Stimulated activated naive B cell treated with anti-CD40 and anti-IgM and Interleukin-4, amounts not matched to agents 10 μg/mL and 1 μg/mL and 100 μg/mL, for 72 hours (primary cell): ENCODE data around the gene RIN3.

ENCODE experiments used
- ATAC-seq, 2 donors: fragments of 150-1000 bp; cut with Tn5 transposase; replicated peaks; 2 replicates each; pipeline ENCODE4 v1.10.0; 2021; ENCODE audit warnings: moderate library complexity in 1 of 2
- DNase-seq: peaks from one replicate; pipeline ENCODE4 v3.0.0; 2021
- H3K27ac Mint-ChIP-seq: one replicate; pipeline ENCODE4 v1.8.0; 2022; ENCODE audit warnings: mild to moderate bottlenecking, mixed read lengths
- H3K27me3 Mint-ChIP-seq, 2 donors: one replicate each; pipeline ENCODE4 v1.8.0; 2022; ENCODE audit warnings: mixed read lengths in 2 of 2
- H3K36me3 Mint-ChIP-seq, 2 donors: one replicate each; pipeline ENCODE4 v1.8.0; 2022; ENCODE audit warnings: mixed read lengths in 2 of 2, mild to moderate bottlenecking in 1 of 2
- H3K4me1 Mint-ChIP-seq, 2 donors: one replicate each; pipeline ENCODE4 v1.8.0; 2022; ENCODE audit warnings: mixed read lengths in 2 of 2, mild to moderate bottlenecking in 1 of 2
- H3K4me3 Mint-ChIP-seq, 2 donors: one replicate each; pipeline ENCODE4 v1.8.0; 2022; ENCODE audit warnings: mild to moderate bottlenecking in 2 of 2, mixed read lengths in 2 of 2, moderate library complexity in 1 of 2
- H3K9me3 Mint-ChIP-seq, 2 donors: one replicate each; pipeline ENCODE4 v1.8.0; 2022; ENCODE audit warnings: mixed read lengths in 2 of 2, mild to moderate bottlenecking in 1 of 2

RIN3 gene

DNA sequence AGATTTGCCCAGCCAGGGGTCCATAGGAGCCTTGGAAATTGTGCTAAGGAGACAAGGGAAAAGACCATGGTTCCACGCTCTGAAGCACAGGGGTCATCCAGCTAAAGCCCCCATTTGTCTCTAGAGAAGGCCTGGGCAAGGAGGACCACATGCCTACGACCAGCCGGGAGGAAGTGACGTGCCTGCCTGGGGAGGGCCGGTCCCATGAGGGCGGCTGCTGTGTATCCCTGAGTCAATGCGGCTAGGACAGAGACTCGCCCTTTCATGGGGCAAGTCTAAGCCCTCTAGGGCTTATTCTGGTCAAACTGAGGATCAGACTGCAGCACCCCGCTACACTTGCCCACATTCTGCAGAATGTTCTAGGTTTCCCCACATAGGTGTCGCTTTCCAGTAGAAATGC lies 20.6 kb upstream of the RIN3 start:
- Mint-ChIP-seq H3K27ac (no peak overlapping the region), H3K9me3 (no peaks in the 10 kb centered on the region), H3K4me3 (no peak overlapping the region), H3K36me3 (no peaks in the 10 kb centered on the region), H3K4me1 (peaks cover 9 to 16% of the 10 kb centered on the region in 2 donors), H3K27me3 (peaks cover 13 to 31% of the 10 kb centered on the region in 2 donors)
- ATAC-seq (no peak), DNase-seq (no peak)

DNA sequence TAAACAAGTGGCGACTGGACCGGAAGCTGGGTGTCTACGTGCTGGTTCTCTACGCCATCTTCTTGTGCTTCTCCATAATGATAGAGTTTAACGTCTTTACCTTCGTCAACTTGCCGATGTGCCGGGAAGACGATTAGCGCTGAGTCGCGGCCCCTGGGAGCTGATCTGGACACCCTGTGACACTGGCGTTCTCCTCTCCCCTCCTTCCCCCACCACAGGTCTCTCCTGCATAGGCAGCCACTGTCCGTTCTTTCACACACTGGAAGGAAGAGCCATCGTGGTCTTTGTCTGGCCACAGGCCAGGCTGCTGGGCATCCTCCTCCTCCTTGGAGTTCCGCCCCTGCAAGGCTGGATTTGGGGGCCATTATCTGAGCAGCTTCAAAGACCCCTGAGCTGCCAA lies 20.1 kb upstream of the RIN3 start:
- Mint-ChIP-seq H3K27ac (no peak overlapping the region), H3K9me3 (no peaks in the 10 kb centered on the region), H3K36me3 (no peaks in the 10 kb centered on the region), H3K4me3 (no peak overlapping the region), H3K4me1 (peaks cover 9 to 13% of the 10 kb centered on the region in 2 donors), H3K27me3 (peaks cover 13 to 27% of the 10 kb centered on the region in 2 donors)
- DNase-seq (no peak), ATAC-seq (no peak)

DNA sequence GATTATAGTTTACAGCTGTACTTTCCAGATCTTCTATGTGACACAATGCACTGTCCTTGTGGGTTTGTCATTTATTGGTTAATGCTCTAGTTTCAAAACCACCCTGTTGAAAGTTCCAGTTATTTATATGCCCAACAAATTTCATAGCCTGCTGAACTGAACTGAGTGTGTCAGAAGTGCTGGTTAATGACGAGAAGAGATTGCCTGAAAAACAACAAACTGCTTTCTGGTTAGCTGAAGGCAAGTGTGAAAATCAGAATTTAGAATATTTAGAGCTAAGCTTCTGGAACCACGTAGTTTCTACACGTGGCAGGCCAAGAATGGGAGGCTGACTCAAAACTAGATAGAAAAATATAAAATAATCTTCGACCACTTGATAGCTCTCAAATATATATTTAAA lies 19.1 kb upstream of the RIN3 start:
- Mint-ChIP-seq H3K4me1 (peaks cover 7 to 8% of the 10 kb centered on the region in 2 donors), H3K27ac (no peak overlapping the region), H3K9me3 (no peaks in the 10 kb centered on the region), H3K36me3 (no peaks in the 10 kb centered on the region), H3K27me3 (peaks cover 8 to 22% of the 10 kb centered on the region in 2 donors), H3K4me3 (no peak overlapping the region)
- ATAC-seq (peak in 1 of 2 donors; percentile 39), DNase-seq (no peak)

DNA sequence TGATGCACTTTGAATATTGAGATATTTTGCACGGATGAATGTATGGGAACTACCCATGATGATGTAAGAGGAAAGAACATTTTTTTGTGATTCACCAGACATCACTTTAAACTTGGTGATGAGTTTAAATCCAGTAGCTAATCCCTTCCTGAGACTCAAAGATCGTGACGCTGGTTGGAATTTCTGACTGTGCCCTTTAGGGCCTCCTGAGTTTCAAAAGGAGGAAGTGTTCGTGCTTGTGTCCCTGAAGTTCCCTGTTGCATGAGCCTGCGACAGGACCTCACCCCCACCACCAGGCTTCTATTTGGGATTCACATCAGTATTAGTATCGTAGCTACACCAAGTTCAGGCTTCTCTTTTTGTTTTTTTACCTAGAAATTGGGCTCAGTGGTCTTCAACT lies 18.6 kb upstream of the RIN3 start:
- no peak overlapping the region for H3K4me3 Mint-ChIP-seq
- peaks cover 7 to 8% of the 10 kb centered on the region in 2 donors for H3K4me1 Mint-ChIP-seq
- no peak for DNase-seq
- H3K36me3 Mint-ChIP-seq, result no peaks in the 10 kb centered on the region
- H3K9me3 Mint-ChIP-seq, result no peaks in the 10 kb centered on the region
- no peak overlapping the region for H3K27ac Mint-ChIP-seq
- H3K27me3 Mint-ChIP-seq, result peaks cover 5 to 19% of the 10 kb centered on the region in 2 donors
- ATAC-seq, result peak in 1 of 2 donors; percentile 34

DNA sequence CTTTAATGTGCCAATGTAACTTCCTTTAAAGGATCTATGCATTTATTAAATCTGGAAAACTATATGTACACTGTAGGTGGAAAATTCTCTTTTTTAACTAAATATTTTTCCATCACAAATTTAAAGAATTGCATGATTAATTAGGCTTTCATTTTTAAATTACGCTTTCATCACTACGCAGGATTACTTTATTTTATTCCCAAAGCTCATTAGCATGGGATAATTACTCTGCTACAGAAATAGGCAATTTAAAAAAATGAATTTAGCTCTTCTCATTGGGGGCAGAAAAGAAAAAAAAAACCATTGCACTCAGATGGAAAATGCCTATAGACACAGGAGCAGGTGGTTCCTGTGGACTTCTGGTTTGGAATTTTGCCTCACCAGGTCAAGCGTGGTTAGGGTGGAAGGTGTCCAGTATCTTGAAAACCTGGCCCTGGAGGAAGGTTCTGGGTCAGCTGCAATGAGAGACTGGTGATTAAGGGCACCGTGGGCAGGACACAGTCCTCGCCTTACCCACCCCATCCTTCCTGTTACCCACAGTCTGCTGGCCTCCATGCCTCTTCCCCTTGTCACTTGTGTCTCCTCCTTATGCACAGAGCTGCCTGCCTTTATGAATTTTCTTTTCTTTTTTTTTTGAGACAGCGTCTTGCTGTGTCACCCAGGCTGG lies 17.3 kb upstream of the RIN3 start:
- Mint-ChIP-seq H3K4me1 (peaks cover 7 to 8% of the 10 kb centered on the region in 2 donors), H3K9me3 (no peaks in the 10 kb centered on the region), H3K27me3 (peaks cover 5 to 19% of the 10 kb centered on the region in 2 donors), H3K4me3 (no peak overlapping the region), H3K36me3 (no peaks in the 10 kb centered on the region), H3K27ac (no peak overlapping the region)
- DNase-seq (no peak), ATAC-seq (no peak)

DNA sequence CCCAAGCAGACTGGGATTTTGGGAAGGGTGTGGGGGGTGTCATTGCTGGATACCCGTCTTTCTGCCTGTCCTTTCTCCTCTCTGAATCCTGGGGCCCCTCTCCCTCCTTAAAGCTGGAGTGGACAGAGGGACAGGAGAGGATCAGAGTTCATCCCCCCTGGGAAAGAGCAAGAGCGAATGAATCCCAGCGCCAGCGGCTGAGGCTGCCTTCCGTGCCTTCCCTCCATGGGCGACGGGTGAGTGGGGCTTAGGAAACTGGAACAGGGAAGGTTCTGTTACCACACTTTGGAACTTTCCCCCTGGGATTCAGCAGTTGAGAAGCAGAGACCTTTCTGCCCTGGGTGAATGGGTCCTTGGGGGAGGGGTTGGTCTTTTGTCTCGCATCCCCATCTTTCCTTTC lies 16.2 kb upstream of the RIN3 start:
- ATAC-seq, result no peak
- peaks cover 7 to 8% of the 10 kb centered on the region in 2 donors for H3K4me1 Mint-ChIP-seq

DNA sequence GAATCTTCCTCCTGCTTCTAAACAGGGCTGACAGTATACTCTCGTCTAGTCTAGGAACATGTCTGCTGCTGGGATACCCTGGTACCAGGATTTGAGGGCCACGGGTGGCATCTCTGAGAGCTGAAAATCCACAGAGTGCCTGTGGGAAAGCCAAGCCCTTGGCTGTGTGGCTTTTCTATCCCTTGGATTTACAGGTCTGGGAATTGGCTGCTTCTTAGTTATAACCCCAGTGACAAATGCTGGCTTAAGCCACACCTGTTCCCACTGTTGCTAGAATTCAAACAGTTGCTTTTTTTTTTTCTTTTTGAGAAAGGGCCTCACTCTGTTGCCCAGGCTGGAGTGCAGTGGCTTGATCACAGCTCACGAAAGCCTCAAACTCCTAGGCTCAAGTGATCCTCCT lies 14.3 kb upstream of the RIN3 start:
- H3K27me3 Mint-ChIP-seq, result peaks cover 5 to 12% of the 10 kb centered on the region in 2 donors
- no peaks in the 10 kb centered on the region for H3K36me3 Mint-ChIP-seq
- H3K4me3 Mint-ChIP-seq, result no peak overlapping the region
- no peak overlapping the region for H3K27ac Mint-ChIP-seq
- no peaks in the 10 kb centered on the region for H3K9me3 Mint-ChIP-seq
- no peak for DNase-seq
- ATAC-seq, result no peak
- peaks cover 10% of the 10 kb centered on the region in 2 donors for H3K4me1 Mint-ChIP-seq

More for the DNA sequence above, 16.2 kb upstream of the RIN3 start:
- no peak overlapping the region for H3K27ac Mint-ChIP-seq
- H3K27me3 Mint-ChIP-seq, result peaks cover 5 to 19% of the 10 kb centered on the region in 2 donors
- H3K9me3 Mint-ChIP-seq, result no peaks in the 10 kb centered on the region
- no peaks in the 10 kb centered on the region for H3K36me3 Mint-ChIP-seq
- no peak for DNase-seq
- no peak overlapping the region for H3K4me3 Mint-ChIP-seq

DNA sequence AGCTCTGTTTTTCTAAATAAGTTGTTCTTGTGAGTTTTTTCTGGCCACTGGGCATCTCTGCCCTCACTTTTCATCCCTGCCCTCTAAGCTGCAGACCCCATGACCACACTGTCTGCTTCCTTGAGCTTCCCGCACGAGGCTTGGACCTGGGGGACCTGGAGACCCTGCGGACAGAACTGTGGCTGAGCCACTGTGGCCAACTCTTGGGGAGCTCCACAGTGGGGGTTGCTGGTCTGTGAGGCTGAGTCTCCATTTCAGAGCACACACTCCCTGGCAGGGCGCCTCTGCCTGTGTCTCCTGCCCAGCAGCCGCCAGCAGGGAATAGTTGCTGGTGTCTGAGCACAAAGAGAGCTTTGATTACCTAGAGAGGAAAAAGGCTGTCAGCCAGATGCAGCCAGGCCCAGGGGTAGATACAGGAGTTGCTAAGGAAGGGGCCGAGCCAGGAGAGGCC lies 13.1 kb upstream of the RIN3 start:
- H3K9me3 Mint-ChIP-seq, result no peaks in the 10 kb centered on the region

DNA sequence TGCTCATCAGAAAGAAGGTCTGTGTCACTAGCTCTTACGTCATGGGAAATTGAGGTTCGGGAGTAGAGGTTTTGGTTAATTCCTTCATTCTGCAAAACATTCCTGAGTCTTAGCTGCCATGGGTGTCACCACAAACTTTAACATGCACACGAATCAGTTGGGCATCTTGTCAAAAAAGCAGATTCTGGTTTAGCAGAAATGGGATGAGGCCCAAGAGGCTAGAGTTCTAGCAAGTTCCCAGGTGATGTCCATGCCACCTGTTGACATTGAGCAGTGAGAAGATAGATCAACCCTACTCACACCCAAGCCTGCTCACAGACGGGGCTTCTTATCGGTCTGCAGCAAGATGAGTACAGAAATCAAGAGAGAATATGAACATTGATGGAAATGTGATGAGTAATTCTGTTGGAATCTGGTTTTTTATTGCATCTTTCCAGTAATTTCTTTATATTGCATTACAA lies 11.7 kb upstream of the RIN3 start:
- no peak for ATAC-seq
- Mint-ChIP-seq H3K4me1 (peaks cover 27 to 28% of the 10 kb centered on the region in 2 donors), H3K27ac (no peak overlapping the region), H3K36me3 (no peaks in the 10 kb centered on the region), H3K27me3 (peaks cover 5 to 12% of the 10 kb centered on the region in 2 donors), H3K9me3 (no peaks in the 10 kb centered on the region), H3K4me3 (no peak overlapping the region)
- no peak for DNase-seq

More for the DNA sequence above, 13.1 kb upstream of the RIN3 start:
- Mint-ChIP-seq H3K4me1 (peaks cover 17% of the 10 kb centered on the region in 2 donors), H3K27me3 (peaks cover 5 to 12% of the 10 kb centered on the region in 2 donors), H3K27ac (no peak overlapping the region), H3K4me3 (no peak overlapping the region), H3K36me3 (no peaks in the 10 kb centered on the region)
- no peak for ATAC-seq
- no peak for DNase-seq

DNA sequence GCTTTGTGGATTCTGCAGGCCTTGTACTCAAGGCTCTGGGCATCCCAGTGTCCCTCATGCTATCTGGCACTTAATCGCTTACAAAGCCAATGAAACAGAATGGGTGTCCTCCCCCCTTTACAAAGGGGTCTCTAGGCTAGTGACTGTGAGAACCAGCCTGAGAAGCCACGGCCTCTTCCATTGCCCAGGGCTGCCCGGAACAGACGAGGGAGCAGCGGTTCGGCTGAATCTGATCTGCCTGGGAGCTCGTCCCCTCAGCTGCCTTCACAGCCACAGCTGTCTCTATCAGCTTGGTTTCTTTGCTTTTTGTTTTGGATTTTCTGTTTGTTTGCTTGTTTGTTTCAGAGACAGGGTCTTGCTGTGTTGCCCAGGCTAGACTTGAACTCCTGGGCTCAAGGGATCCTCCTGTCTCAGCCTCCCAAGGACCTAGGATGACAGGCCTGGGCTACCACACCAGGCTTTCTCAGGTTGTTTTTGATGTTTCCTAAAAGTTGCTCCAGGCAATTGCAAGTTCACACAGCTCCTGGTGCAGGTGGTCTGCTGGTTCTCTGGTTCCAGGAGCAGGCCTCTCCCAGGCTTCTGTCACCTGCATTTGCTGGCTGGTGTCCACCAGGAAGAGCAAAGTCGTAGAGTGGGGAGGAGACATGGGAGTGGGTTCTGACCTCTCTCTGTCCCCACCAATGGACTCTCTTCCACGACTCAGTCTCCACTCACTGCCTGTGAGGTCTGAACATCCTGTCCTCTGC lies 10.9 kb upstream of the RIN3 start:
- DNase-seq, result no peak
- no peak for ATAC-seq
- Mint-ChIP-seq H3K4me1 (peaks cover 32 to 35% of the 10 kb centered on the region in 2 donors), H3K27ac (no peak overlapping the region), H3K36me3 (no peaks in the 10 kb centered on the region), H3K4me3 (no peak overlapping the region), H3K27me3 (peaks cover 4 to 5% of the 10 kb centered on the region in 2 donors), H3K9me3 (no peaks in the 10 kb centered on the region)

DNA sequence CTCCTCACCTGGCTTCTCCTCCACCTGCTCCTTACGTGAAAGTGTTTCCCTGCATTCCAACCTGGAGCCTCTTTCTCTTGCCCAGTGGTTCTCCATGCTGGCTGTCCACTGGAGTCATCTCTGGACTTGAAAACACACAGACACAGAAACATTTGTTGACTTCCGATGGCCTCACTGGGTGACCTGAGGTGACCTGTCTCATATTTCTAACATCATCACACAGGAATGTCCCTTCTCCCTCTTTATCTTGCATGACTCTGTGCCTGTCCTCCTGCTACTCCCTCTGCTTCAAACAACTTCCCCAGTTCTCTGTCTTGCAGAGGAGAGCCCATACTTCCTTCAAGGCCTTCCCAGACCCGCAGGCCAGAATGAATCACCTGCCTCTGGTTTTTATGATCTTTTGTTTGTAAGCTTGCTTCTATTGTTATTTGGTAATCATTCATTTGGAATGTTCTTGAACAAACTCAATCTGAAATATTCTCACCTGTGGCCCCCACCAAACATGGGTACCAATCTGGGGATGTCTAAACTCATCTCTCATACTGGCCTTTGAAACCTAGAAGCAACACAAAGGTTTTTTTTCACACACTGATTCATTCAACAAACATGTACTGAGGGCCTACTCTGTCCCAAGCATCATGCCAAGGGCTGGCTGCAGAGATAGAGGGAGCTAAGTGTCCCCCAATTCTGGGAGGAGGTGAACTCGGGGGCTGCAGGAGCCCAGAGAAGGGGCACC lies 9.7 kb upstream of the RIN3 start:
- Mint-ChIP-seq H3K4me1 (peaks cover 35 to 38% of the 10 kb centered on the region in 2 donors), H3K27me3 (peaks cover 0 to 5% of the 10 kb centered on the region in 2 donors), H3K27ac (no peak overlapping the region), H3K9me3 (no peaks in the 10 kb centered on the region), H3K36me3 (no peaks in the 10 kb centered on the region), H3K4me3 (no peak overlapping the region)
- no peak for ATAC-seq
- DNase-seq, result no peak

DNA sequence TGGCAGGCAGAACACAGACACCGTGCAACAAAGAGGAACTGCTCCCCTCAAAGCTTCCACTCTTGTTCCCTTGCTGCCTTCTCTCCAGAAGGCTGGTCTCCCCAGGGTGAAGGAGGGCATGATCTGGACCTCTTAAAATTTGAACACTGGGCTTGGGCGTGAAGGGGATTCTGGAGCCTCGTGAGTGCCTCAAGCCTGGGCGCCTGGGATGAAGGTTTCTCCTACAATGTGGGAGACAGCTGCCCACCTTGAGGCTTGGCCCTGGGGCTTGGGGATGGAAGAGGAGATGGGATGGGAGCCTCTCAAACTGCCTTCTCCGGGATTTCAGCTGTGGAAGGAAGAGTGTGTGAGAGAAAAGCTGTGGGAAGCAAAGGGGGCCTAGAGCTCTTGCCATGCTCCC lies 7.8 kb upstream of the RIN3 start:
- peak in 1 of 2 donors; percentile 30 for ATAC-seq
- H3K36me3 Mint-ChIP-seq, result no peaks in the 10 kb centered on the region
- H3K9me3 Mint-ChIP-seq, result no peaks in the 10 kb centered on the region
- peak overlapping the region; percentile 20 for H3K27ac Mint-ChIP-seq
- DNase-seq, result no peak
- H3K27me3 Mint-ChIP-seq, result peaks cover 0 to 5% of the 10 kb centered on the region in 2 donors
- peaks cover 43 to 44% of the 10 kb centered on the region in 2 donors for H3K4me1 Mint-ChIP-seq
- peak overlapping the region in 1 of 2 donors; percentile 41 for H3K4me3 Mint-ChIP-seq

DNA sequence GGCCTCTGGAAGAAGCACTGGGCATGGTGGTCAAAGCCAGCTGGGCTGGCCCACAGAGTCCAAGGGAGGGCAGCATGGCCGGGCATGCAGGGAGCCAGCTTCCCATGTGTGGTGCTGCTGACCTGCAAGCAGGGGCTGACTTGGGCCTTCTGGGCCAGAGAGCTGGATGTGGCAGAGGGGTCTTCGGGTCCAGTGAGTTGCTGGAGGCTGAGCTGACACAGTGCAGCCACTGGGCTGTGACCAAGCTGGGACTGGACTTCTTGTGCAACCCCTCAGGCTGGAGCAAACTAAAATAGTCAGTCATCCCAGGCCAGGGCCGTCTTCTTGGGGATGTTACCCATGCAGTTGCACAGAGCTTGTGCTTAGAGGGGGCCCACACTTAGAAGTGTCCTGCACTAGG lies 7.3 kb upstream of the RIN3 start:
- ATAC-seq (no peak), DNase-seq (no peak)
- Mint-ChIP-seq H3K4me1 (peaks cover 43 to 47% of the 10 kb centered on the region in 2 donors), H3K4me3 (no peak overlapping the region), H3K27ac (no peak overlapping the region), H3K36me3 (no peaks in the 10 kb centered on the region), H3K27me3 (peaks cover 0 to 5% of the 10 kb centered on the region in 2 donors), H3K9me3 (no peaks in the 10 kb centered on the region)

DNA sequence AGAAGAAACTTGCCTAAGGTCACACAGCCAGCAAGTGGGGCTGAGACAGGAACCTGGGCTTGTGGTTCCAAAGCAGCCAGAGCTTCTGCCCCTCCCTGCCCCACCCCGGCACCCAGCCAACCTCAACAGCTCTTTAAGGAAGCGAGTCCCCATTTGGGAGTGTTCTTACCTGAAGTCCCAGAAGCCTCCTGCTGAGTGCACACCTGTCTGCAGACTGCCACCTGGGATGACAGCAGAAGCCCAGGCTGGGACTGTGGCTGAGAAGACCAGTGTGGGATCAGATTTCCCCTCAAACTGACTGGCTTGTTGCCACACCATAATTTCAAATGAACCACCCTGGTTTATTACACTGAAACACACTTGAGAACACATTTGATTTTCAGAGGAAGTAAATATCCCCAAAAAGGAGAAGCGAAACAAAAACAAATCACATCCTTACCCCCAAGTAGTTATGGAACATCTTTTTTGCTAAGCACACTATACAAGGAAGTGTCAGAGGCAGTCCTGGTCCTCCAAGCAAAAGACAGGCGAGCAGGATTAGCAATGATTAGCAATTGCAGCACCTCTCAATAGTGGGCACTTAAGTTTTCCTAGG lies 6.3 kb upstream of the RIN3 start:
- Mint-ChIP-seq H3K27ac (peak overlapping the region; percentile 31), H3K27me3 (peaks cover 0 to 5% of the 10 kb centered on the region in 2 donors), H3K9me3 (no peaks in the 10 kb centered on the region), H3K4me3 (no peak overlapping the region), H3K36me3 (no peaks in the 10 kb centered on the region), H3K4me1 (peaks cover 43 to 48% of the 10 kb centered on the region in 2 donors)
- DNase-seq, result peak; percentile 18
- peak; percentile 89 to 91 for ATAC-seq
